PC-3 (cell line): Measurements from ENCODE around the gene ZNF516. TPM values are rescaled to one million over a fixed set of nuclear protein-coding genes. Genes with fewer than 3 reads are reported as not detected.

ENCODE experiments used
- ATAC-seq: fragments of 200-7000 bp; cut with Tn5 transposase; 2 replicates; pipeline ENCODE4 v1.9.1; 2020; ENCODE audit warnings: mild to moderate bottlenecking, moderate library complexity
- BruUV-seq: library from RNA; stranded (reverse); fragments of 400-500 nt; replicated peaks from 2 replicates; lab custom pipeline; 2021; lab: Mats Ljungman, UMichigan
- CTCF ChIA-PET: fragments of 300-600 bp; sonication (Branson Sonifier 250); formaldehyde crosslinking; loops from one replicate; lab custom pipeline; 2022; ENCODE audit warnings: antibody characterized with exemption; lab: Charles Lee
- POLR2A ChIA-PET: fragments of 300-600 bp; sonication (Branson Sonifier 250); formaldehyde crosslinking; loops from one replicate; lab custom pipeline; 2022; ENCODE audit warnings: antibody characterized with exemption; ENCODE audit not compliant: unreplicated experiment; lab: Charles Lee
- DNase-seq: peaks from one replicate; pipeline ENCODE4 v3.0.0-alpha.2; 2015
- H2AFZ ChIP-seq: fragments of 300-600 bp; sonication (generic); 2 replicates; pipeline ENCODE4 v1.6.0; 2016; ENCODE audit warnings: antibody characterized with exemption, low read length
- H3F3A ChIP-seq: fragments of 300-600 bp; sonication (generic); one replicate; pipeline ENCODE4 v1.6.0; 2017; ENCODE audit warnings: antibody characterized with exemption, low read length, control low read depth, mild to moderate bottlenecking; ENCODE audit not compliant: unreplicated experiment
- H3K27ac ChIP-seq: fragments of 300-600 bp; sonication (generic); 2 replicates; pipeline ENCODE4 v1.5.1; 2016; ENCODE audit warnings: mild to moderate bottlenecking, low read length
- H3K27me3 ChIP-seq: fragments of 300-600 bp; sonication (generic); 2 replicates; pipeline ENCODE4 v1.6.1; 2016; ENCODE audit warnings: low read length, mixed read lengths
- H3K36me3 ChIP-seq: fragments of 300-600 bp; sonication (generic); 2 replicates; pipeline ENCODE4 v1.6.1; 2016; ENCODE audit warnings: low read depth, mixed run types, low read length, mixed read lengths
- H3K4me1 ChIP-seq: fragments of 300-600 bp; sonication (generic); 2 replicates; pipeline ENCODE4 v1.5.1; 2016; ENCODE audit warnings: low read length; ENCODE audit not compliant: insufficient read depth
- H3K4me2 ChIP-seq: fragments of 300-600 bp; sonication (generic); 2 replicates; pipeline ENCODE4 v1.6.0; 2016; ENCODE audit warnings: low read length
- H3K4me3 ChIP-seq: fragments of 300-600 bp; sonication (generic); 2 replicates; pipeline ENCODE4 v1.5.1; 2016; ENCODE audit warnings: mild to moderate bottlenecking, low read length, mixed read lengths
- H3K79me2 ChIP-seq: fragments of 300-600 bp; sonication (generic); 2 replicates; pipeline ENCODE4 v1.6.1; 2017; ENCODE audit warnings: low read length, mixed read lengths
- H3K9ac ChIP-seq: fragments of 300-600 bp; sonication (generic); 2 replicates; pipeline ENCODE4 v1.6.0; 2016; ENCODE audit warnings: mild to moderate bottlenecking, low read length
- H3K9me2 ChIP-seq: fragments of 300-600 bp; sonication (generic); replicated peaks from 2 replicates; pipeline ENCODE4 v1.6.1; 2016; ENCODE audit warnings: mixed run types, low read length, mixed read lengths
- H3K9me3 ChIP-seq: fragments of 300-600 bp; sonication (generic); 2 replicates; pipeline ENCODE4 v1.6.1; 2016; ENCODE audit warnings: low read length, mixed read lengths
- H4K20me1 ChIP-seq: fragments of 300-600 bp; sonication (generic); 2 replicates; pipeline ENCODE4 v1.6.1; 2016; ENCODE audit warnings: low read length, mixed read lengths
- CTCF ChIP-seq: fragments of 300-600 bp; sonication (generic); conservative IDR thresholded peaks from 2 replicates; pipeline ENCODE4 v1.5.1; 2017; ENCODE audit warnings: antibody characterized with exemption, low read depth, mild to moderate bottlenecking, low read length
- EZH2 ChIP-seq: fragments of 300-600 bp; sonication (generic); IDR thresholded peaks from one replicate; pipeline ENCODE4 v1.6.1; 2017; ENCODE audit warnings: antibody characterized with exemption, mild to moderate bottlenecking, low read length; ENCODE audit not compliant: unreplicated experiment
- EZH2phosphoT487 ChIP-seq: fragments of 300-600 bp; sonication (generic); IDR thresholded peaks from 2 replicates; pipeline ENCODE4 v1.6.1; 2018; ENCODE audit warnings: mild to moderate bottlenecking, antibody characterized with exemption, low read length, borderline replicate concordance
- intact Hi-C: fragments of 100-400 bp; cut with micrococcal nuclease; formaldehyde crosslinking; loops from 2 replicates; pipeline ENCODE4 v1.9.0; 2023
- total RNA-seq: library from RNA; depleted of rRNA; stranded (reverse); fragments of >200 nt; gene quantifications from 2 replicates; pipeline ENCODE4 v1.2.3, GENCODE V29; 2014

ZNF516 gene
- total RNA-seq, 1 experiment from 2014 or later = 4.0 TPM

- Histone ChIP-seq H3K4me3 (no peak overlapping the region), H3K27me3 (no peaks in the 10 kb centered on the region), H3K9me3 (no peaks in the 10 kb centered on the region), H3K27ac (no peak overlapping the region), H3K9ac (no peak overlapping the region), H2AFZ (no peak overlapping the region), H3K4me1 (peaks cover 11% of the 10 kb centered on the region), H3F3A (no peaks in the 10 kb centered on the region), H3K79me2 (no peaks in the 10 kb centered on the region), H4K20me1 (no peaks in the 10 kb centered on the region), H3K4me2 (no peak overlapping the region), H3K36me3 (no peaks in the 10 kb centered on the region), H3K9me2 (no peaks in the 10 kb centered on the region)
- no peak for ATAC-seq
- POLR2A ChIA-PET = no interaction called here
- no peak for DNase-seq
- intact Hi-C loops = no loop called here
- CTCF ChIA-PET = no interaction called here
- TF ChIP-seq EZH2phosphoT487 = no peak
- TF ChIP-seq CTCF = no peak
- TF ChIP-seq EZH2 = no peak
- BruUV-seq = no TSS peak
These were observed 115.6 kb downstream of the ZNF516 start for GRCh38 chr18:76379226-76380126.

- intact Hi-C loops = no loop called here
- Histone ChIP-seq H4K20me1 (no peaks in the 10 kb centered on the region), H3K27me3 (no peaks in the 10 kb centered on the region; the same call in 1 of the 2 replicates), H3K9ac (no peak overlapping the region), H3K27ac (no peak overlapping the region), H3K4me2 (no peak overlapping the region), H3K4me3 (no peak overlapping the region), H3K9me3 (no peaks in the 10 kb centered on the region), H3K36me3 (no peaks in the 10 kb centered on the region), H2AFZ (no peak overlapping the region), H3K9me2 (no peaks in the 10 kb centered on the region), H3K4me1 (peaks cover 11% of the 10 kb centered on the region), H3K79me2 (no peaks in the 10 kb centered on the region), H3F3A (no peaks in the 10 kb centered on the region)
- ChIA-PET CTCF (no interaction called here), POLR2A (no interaction called here)
- TF ChIP-seq EZH2 (no peak), CTCF (no peak), EZH2phosphoT487 (no peak)
- DNase-seq (no peak), ATAC-seq (no peak)
- no TSS peak for BruUV-seq
These were observed 116.4 kb downstream of the ZNF516 start for GRCh38 chr18:76378526-76379215.
